Non-pigmented ciliary epithelial cell (primary cell): ENCODE measurements around the gene ZNF652.

Experiments used
- DNase-seq: peaks from one replicate; pipeline ENCODE4 v3.0.0-alpha.2; 2010; ENCODE audit warnings: low read depth

ZNF652 gene

DNA sequence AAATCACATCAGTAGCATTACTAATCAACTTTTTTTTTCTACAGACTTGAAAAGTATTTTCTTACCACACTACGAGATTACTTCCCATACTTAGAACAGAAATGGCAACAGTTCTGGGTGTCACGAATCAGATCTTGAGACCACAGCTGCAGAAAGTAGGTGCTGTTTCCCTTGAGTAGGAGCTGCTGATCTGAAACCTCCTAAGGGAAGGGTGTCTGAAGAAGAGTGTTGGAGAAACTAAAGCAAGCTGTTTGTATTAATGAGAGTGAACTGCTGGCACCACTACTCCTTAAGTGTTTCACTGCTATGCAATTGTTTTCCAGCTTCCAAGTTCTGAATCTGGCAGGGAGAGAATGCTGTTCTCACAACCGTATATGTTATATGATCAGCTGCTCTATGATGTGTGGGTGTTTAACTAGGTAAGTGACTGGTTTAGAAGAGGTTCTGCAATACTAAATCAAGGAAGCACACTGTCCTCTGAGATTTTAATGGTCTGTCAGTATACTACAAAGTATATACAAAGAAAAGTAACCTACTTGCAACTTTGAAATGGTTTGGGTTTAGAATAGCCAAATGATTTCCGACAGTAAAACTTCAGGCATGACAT is 3.3 kb downstream of the ZNF652 start:
- no peak for DNase-seq

DNA sequence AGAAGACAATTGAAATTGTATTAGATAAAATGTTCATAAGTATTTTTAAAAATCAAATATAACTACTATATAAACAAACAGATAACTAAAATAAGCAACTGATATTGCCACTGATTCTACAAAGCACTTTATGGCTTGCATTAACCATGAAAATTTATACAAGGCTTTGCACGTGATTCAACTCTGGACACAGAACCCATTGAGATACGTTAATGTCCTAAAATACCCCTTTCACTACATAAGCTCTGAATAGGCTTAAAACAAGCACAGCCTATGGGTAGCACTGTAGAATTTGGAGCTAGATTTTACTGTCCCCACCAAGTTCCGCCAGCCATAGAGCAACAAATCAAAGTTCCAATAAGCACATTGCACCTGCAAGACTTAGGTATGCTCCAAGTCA is 4.5 kb downstream of the ZNF652 start:
- DNase-seq, result no peak

DNA sequence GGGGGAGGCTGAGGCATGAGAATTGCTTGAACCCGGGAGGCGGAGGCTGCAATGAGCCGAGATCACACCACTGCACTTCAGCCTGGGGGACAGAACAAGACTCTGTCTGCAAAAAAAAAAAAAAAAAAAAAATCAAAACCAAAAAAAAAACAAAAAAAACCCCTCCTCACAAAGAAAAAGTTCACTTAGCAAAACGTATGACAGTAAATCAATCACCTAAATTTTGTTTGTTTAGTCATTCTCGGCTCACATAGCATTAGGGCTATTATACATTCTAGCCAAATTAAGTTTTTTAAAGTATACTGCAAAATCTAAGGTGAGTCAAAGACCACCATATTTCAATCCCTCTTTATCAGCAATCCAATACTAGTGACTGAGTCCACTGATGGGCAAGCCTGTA is 5.7 kb downstream of the ZNF652 start:
- no peak for DNase-seq

DNA sequence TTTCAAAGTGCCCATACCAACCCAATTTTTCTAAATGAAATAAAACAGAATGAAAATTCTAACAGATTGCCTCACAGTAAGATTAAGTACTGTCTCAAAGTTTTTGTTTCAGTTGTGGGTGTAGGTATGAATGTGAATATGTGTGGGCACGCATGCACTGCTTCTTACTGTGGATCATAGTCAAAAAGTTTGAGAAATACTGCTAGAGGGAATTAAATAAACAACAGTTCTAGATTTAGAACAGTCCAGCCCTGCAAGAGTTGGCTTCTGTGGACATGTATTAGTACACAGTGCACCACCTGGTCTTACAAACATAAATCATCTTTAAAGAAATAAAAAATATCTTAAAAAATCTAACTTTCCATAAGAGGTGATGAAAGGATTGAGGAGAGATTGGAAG is 8.4 kb downstream of the ZNF652 start:
- no peak for DNase-seq

DNA sequence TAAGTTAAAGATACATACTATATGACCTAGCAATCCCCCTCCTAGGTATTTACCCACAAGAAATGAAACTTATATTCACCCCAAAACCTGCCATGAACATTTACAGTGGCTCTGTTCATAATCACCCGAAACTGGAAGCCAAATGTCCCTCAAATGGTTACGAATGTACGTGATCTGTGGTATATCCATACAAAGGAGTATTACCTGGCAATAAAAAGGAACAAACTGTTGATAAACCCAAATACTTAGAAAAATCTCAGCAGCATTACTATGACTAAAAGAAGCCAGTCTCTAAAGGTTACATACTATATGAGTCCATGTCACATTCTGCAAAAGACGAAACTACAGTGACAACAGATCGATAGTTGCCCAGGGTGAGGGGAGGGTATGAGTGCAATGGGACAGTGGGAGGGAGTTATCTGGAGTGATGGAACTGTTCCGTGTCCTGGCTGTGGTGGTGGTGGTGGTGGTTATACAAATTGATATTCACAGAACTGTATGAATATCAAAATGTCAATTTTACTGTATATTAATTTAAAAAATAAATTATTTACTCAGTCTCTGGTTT is 9.4 kb downstream of the ZNF652 start:
- DNase-seq, result no peak

DNA sequence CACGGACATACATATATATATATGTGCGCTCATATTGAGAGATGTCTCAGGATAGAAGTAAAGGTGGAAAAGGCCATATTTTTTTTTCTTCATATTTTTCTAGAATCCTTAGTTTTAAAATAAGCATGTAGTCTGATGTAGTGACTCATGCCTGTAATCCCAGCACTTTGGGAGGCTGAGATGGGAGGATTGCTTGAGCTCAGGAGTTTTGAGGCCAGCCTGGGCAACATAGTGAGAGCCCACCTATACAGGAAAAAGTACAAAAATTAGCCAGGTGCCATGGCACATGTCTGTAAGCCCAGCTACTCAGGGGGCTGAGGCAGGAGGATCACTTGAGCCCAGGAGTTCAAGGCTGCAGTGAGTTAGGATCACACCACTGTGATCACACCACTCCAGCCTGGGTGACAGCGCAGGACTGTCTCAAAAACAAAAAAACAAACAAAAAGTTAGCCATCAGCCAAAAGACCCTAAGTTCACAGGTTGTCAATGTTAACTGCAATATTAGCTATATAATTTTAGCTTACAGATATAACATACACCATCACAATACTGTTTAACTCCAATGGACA is 10.4 kb downstream of the ZNF652 start:
- DNase-seq, result no peak

DNA sequence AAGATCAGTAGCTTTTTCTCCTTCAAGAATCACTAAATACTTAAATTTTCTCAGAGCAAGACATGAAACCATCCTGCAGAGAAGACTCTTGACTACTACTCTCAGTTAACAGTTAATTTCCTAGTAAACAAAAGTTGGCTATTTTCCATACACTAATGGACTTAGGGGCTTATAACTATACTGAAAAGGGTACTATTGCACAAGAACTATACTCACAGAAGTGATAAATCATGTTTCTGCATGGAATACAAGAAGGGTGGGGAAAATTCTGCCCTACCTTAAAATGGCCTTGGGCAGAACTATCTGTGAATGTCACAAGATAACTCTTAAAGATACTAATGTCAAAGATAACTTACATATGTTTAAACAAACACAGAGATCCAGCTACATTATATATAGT is 12.5 kb downstream of the ZNF652 start:
- DNase-seq, result no peak

DNA sequence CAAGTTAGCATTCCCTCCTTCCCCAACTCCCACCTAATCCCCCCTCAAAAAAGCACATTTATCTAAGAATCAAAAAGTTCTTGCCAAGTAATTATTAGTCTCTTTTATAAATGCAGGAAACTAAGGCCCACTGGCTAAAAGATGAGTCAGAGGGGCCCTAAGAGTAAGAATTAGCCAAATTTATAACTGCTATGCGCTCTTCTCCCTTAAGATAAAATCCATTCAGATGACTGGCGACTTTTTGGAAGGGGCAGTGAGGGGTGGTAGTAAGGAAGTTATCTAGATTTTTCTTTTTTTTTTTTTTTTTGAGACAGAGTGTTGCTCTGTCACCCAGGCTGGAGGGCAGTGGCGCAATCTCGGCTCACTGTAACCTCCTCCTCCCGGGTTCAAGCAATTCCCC is 17.1 kb downstream of the ZNF652 start:
- no peak for DNase-seq

DNA sequence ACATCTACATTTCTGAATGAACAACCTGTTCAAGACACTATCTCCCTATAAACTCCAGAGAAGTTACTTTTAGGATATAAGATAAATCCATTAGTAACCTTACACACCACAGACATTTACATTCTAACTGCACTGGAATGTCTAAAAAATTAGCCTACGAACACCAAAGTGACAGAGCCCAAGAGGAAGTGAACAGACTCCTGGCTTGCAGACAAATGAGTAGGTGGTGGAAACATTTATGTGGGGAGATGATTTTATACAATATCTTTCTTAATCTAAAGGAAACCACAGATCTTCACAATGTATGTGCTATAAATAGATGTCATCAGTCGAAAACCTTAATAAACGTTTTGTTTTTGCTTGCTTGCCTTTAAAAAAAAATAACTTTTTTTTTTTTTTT is 18.8 kb downstream of the ZNF652 start:
- no peak for DNase-seq

DNA sequence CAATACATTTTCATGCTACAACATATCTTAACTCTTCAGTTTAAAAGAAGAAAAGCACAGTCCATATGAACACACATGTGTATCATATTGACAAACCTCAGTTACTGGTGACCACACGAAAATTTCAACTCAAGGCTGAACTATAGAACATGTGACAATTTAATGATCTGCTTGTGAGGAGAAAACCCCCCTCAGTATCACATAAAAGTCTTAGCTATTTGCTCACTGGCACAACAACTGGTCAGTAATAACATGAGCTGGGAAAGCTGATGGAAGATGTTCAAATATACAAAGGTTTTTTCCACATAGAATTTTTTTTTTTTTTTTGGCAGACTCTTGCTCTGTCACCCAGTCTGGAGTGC is 19.5 kb downstream of the ZNF652 start:
- no peak for DNase-seq

DNA sequence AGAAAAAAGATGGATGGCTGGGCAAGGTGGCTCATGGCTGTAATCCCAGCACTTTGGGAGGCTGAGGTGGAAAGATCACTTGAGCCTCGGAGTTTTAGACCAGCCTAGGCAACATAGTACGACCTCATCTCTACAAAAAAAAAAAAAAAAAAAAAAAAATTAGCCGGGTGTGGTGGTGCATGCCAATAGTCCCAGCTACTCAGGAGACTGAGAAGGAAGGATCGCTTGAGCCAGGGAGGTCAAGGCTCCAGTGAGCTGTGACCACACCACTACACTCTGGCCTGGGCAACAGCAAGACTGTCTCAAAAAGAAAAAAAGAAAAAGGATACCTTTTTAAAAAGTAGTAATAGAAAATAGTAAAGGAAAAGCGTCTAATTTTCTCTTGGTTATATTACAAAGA is 20.7 kb downstream of the ZNF652 start:
- no peak for DNase-seq

DNA sequence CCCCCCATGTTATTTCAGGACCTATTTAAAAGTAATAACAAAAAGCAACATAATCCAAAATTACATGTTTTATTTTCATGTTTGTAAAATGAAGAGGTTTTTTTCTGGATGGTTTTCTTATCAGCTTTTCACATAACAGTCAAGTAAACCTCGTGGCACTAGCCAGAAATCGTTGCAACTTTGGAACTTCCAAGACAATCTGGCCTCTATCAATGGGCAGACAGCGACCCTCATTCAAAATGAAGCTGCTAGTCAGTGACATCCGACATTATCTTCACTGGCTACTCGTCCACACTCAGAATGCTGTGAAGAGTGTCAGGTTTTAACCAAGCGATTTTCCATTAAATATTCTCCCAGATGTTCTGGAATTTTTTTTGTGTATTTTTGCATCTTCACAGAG is 22.7 kb downstream of the ZNF652 start:
- no peak for DNase-seq

DNA sequence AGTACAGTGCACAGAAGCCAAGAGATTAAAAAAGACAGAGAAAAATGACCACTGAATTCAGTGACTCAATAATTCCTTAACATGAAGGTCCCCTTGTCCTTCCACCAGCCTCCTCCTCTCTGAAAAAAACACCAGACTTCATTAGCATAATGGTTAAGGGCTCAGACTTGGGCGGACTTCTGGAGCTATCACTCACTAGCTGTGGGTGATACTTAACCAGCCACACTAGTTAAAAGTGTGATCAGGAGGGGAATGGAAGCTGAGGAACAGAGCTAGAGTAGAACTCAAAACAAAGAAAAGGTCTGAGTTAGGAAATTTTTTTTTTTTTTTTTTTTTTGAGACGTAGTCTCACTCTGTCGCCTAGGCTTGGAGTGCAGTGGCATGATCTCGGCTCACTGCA is 23.2 kb downstream of the ZNF652 start:
- no peak for DNase-seq

DNA sequence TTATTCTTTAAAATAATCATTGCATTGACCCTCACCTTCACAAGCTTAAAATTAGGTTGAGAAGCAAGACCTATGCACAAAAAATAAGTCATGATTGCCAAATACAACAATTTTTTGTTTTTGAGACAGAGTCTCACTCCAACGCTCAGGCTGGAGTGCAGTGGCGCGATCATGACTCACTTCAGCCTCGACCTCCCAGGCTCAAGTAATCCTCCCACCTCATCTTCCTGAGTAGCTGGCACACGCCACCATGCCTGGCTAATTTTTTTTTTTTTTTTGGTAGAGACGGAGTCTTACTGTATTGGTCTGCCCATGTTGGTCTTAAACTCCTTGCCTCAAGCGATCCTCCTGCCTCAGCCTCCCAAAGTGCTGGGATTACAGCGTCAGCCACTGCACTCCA is 24.2 kb downstream of the ZNF652 start:
- DNase-seq, result no peak

DNA sequence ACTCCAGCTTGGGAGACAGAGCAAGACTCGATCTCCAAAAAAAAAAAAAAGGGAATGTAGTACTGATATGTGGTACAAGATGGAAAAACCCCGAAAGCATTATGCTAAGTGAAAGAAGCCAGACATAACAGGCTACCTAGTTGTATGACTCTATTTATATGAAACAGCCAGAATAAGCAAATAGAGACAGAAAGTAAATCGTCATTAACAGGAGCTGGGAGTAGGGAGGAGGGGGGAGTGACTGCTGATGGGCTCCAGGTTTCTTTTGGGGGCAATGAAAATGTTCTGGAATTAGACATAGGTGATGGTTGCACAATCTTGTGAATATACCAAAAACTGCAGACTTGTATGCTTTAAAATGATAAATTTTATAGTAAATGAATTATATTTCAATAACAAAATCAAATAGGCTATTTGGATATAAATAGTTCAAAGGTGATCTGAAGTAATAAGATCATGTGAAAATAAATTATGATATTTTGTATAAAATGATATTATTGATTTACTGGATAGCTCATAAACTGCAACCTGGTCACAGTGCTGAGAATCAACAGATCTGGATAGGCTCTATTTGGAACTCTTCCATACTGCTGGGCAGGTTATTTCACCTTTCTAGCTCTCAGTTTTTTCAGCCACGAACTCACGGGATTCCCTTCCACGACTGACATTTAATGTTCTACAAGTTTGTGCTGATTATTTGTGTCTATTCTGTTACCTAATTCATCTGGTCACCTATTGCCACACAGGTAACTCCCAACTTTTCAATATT is 27.1 kb downstream of the ZNF652 start:
- DNase-seq, result no peak

DNA sequence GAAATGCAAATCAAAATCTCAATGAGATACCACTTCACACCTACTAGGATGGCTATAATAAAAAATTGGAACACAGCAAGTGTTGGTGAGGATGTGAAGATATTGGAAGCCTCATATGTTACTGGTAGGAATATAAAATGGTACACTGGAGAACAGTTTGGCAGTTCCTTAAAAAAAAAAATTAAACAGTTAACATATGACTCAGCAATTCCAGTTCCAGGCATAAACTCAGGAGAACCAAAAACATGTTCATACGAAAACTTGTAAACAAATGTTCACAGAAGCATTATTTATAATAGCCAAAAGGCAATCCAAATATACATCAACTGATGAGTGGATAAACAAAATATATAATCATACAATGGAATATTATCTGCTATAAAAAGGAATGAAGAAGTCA is 28.2 kb downstream of the ZNF652 start:
- no peak for DNase-seq

DNA sequence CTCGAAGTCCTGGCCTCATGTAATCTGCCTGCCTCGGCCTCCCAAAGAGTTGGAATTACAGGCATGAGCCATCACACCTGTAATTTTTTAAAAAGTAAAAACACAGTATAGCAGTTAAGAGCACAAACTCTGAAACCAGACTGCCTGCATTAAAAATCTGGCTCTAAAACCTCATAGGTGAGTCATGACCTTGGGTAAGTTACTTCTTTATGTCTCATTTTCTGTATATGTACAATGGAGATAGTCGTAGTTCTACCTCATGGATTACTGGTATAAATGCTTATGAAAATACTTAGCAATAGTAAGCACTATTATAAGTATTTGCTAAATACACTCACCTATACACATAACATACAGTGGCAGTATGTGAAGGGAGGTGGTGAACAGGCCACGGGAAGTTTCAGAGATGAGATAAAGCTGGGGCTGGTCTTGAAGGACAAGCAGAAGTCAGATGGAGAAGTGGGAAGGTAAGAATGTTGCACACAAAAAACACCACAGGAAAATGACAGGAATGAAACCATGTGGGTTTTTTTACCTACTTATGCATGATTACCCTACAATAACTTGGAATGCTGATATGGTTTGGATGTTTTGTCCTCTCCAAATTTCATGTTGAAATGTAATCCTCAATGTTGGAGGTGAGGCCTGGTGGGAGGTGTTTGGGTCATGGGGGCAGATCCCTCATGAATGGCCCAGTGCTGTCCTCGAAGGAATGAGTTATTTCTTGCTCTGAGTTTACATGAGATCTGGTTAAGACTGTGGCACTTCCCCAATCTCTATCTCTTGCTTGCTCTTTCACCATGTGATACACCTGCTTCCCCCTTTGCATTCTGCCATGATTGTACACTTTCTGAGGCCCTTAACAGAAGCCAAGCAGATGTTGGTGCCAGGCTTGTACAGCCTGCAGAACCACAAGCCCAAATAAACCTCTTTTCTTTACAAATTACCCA is 33.9 kb downstream of the ZNF652 start:
- DNase-seq, result no peak

DNA sequence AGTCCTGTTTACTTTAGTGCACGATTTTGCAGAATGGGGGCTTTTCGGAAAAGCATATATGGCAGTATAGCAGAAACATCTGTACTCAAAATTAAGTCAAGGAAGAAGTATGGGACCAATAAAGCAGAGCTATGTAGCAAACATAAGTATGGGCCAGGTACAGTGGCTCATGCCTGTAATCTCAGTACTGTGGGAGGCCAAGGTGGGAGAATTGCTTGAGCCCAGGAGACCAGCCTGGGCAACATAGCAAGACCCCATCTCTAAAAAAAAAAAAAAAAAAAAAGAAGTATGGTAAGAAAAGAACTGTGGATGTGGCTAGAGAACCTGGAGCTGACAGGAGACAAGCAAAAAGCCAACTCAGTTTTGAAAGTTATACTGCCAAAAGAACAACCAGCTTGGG is 36.1 kb downstream of the ZNF652 start:
- no peak for DNase-seq

DNA sequence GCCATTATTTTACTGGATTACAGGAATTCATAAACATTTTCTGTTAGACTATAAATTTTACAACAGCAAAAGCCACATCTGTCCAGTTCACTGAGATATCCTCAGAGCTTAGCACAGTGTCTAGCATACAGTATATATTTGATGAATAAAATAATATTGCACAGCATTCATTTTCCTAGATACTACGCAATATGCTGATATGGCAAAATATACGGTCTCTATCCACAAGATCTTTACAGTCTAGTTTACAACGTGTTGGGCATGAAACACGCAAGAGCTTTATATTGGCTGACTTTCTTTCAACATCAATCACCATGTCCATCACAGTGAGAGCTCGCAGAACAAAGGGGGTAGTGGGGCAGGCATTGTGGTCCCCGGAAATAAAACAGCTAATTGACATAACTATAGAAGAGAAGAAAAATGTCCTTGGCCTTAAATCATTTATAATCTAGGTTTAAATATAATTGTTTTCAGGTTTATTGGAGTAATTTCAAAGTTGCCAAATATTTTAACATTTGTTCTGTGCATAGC is 43.5 kb downstream of the ZNF652 start:
- DNase-seq, result no peak

DNA sequence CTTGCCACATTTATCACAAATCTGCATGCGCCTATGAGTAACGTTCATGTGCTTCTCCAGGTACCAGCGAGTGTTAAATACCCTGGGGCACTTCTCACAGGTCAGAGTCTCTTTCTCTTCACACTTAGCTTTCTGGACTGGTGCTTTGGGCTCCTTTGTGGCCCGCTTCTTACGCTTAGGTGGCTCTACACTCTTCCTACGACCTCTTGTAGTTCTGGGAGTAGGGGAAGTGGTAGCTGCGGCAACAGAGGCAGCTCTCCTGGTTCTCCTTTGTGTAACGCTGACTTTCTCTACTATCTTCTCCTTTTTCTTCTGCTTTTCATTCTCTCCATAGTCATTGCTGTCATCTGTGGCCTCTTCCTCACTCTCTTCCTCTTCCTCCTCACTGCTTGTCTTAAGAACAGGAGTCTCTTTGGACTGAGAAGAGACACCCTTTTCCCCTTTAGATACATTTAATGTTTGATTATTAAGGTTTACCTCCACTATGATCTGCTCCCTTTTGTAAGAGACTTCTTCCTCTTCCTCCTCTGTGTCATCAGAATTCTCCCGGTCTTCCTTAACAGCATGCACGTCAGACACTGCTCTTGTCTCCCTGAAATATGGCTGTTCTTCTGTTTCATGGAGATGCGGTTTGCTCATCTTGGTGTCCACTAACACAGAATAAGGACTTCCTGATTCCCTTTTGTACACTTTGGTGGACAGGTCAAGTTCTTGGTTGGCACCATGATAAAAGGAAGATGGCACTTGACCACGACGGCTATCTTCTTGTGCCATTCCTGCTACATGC is 45.0 kb downstream of the ZNF652 start:
- DNase-seq, result no peak

DNA sequence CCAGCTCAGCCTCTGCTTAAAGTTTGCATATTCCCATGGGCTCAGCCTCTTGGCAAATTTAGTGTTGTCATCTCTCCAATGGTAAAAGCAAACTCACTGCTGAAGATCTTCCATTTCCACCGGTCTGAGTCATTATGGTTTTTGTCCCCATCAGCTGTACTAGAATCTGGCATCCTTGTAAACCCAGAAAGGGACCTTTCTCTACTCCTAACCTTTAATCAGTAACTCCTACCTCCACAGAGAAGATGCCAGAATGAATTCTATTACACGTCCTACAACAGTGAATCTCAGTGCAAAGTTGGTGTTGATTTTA is 45.8 kb downstream of the ZNF652 start:
- no peak for DNase-seq
